ENCODE measurements around the gene CRYBG1. TPM values are rescaled to one million over a fixed set of nuclear protein-coding genes. Genes with fewer than 3 reads are reported as not detected.

CRYBG1 gene
- total and polyA plus RNA-seq, 10 of the 15 experiments (the other 5 are each of a cell fraction or from before 2014, with no cell fraction given), result 6.5 to 57.0 (median 25.2) TPM

- Histone ChIP-seq H3K36me3 (ENCODE audit: control insufficient read depth in 2 of 2, insufficient read depth in 2 of 2, low read length in 1 of 2) (no peaks in the 10 kb centered on the region), H3K27ac (ENCODE audit: control insufficient read depth, insufficient read depth) (no peak overlapping the region), H3K27me3 (replicated peaks in 1 of 2; ENCODE audit: control insufficient read depth in 2 of 2, insufficient read depth in 2 of 2, low read length in 1 of 2) (peaks cover 2% of the 10 kb centered on the region in 2 experiments; a peak in 1 of 4 replicates), H3K4me3 (no peak overlapping the region), H3K79me2 (ENCODE audit: control insufficient read depth, insufficient read depth, low read length) (no peaks in the 10 kb centered on the region), H3K9me3 (replicated peaks; ENCODE audit: control insufficient read depth, insufficient read depth, low read length) (no peaks in the 10 kb centered on the region), H3K9ac (ENCODE audit: control insufficient read depth, insufficient read depth, low read length) (no peak overlapping the region), H4K20me1 (ENCODE audit: control insufficient read depth, insufficient read depth) (no peaks in the 10 kb centered on the region), H3K4me2 (ENCODE audit: control insufficient read depth, insufficient read depth) (no peak overlapping the region), H3K4me1 (ENCODE audit: control insufficient read depth, insufficient read depth, low read length) (no peaks in the 10 kb centered on the region), H2AFZ (ENCODE audit: control insufficient read depth, low read depth, low read length) (no peak overlapping the region)
- intact Hi-C loops (cut with micrococcal nuclease; ENCODE audit: unreplicated experiment) (no loop called here), in situ Hi-C loops (cut with MboI) (no loop called here)
- ChIA-PET POLR2A (no interaction called here), RAD21 (ENCODE audit: unreplicated experiment) (no interaction called here), CTCF (interaction anchor here (0.6 to 1.3 kb wide), 2 partner anchors 92 to 633 kb away, joined by 3 to 4 read pairs; no protein-coding TSS in a partner anchor), SMC1A (ENCODE audit: uncharacterized antibody, unreplicated experiment) (interaction anchor here (0.7 to 1.4 kb wide), 2 partner anchors 11 to 31 kb away, joined by 3 to 4 read pairs; no protein-coding TSS in a partner anchor)
- BruUV-seq (replicated peaks), result no TSS peak
- DNase-seq (ENCODE audit: low read depth, low spot score) (no peak), FAIRE-seq (no peak), ATAC-seq (no peak)
- no peak for TF ChIP-seq PBX3 (IDR thresholded peaks at IDR 0.05; ENCODE audit: insufficient replicate concordance, low read depth, low read length)
- WGBS (ENCODE audit: insufficient coverage, insufficient replicate concordance, low lambda C conversion rate, missing lambda C conversion rate), result 17% methylated on average over 3 of the region's 3 CpGs
These were observed 71.5 kb downstream of the CRYBG1 start for GRCh38 chr6:106431972-106432371.

- ChIA-PET SMC1A (ENCODE audit: uncharacterized antibody, unreplicated experiment) (no interaction called here), CTCF (no interaction called here), POLR2A (no interaction called here), RAD21 (ENCODE audit: unreplicated experiment) (no interaction called here)
- Histone ChIP-seq H3K27ac (ENCODE audit: control insufficient read depth, insufficient read depth) (no peak overlapping the region), H4K20me1 (ENCODE audit: control insufficient read depth, insufficient read depth) (no peaks in the 10 kb centered on the region), H3K4me2 (ENCODE audit: control insufficient read depth, insufficient read depth) (no peak overlapping the region), H3K36me3 (ENCODE audit: control insufficient read depth in 2 of 2, insufficient read depth in 2 of 2, low read length in 1 of 2) (no peaks in the 10 kb centered on the region), H3K79me2 (ENCODE audit: control insufficient read depth, insufficient read depth, low read length) (no peaks in the 10 kb centered on the region), H2AFZ (ENCODE audit: control insufficient read depth, low read depth, low read length) (no peak overlapping the region), H3K9me3 (replicated peaks; ENCODE audit: control insufficient read depth, insufficient read depth, low read length) (no peaks in the 10 kb centered on the region), H3K4me1 (ENCODE audit: control insufficient read depth, insufficient read depth, low read length) (no peaks in the 10 kb centered on the region), H3K4me3 (no peak overlapping the region), H3K27me3 (replicated peaks in 1 of 2; ENCODE audit: control insufficient read depth in 2 of 2, insufficient read depth in 2 of 2, low read length in 1 of 2) (peaks cover 0 to 2% of the 10 kb centered on the region in 2 experiments; a peak in 2 of 4 replicates), H3K9ac (ENCODE audit: control insufficient read depth, insufficient read depth, low read length) (no peak overlapping the region)
- intact Hi-C loops (cut with micrococcal nuclease; ENCODE audit: unreplicated experiment), result no loop called here
- no peak for FAIRE-seq
- no TSS peak for BruUV-seq (replicated peaks)
- DNase-seq (ENCODE audit: low read depth, low spot score), result no peak
- in situ Hi-C loops (cut with MboI), result no loop called here
- no peak for ATAC-seq
- TF ChIP-seq ZZZ3 (IDR thresholded peaks at IDR 0.05; ENCODE audit: control insufficient read depth, insufficient read length, low read depth) (no peak), STAT3 (IDR thresholded peaks at IDR 0.05; ENCODE audit: low read depth, low read length) (no peak), SREBF2 (IDR thresholded peaks at IDR 0.05; ENCODE audit: low read length) (no peak), E2F8 (IDR thresholded peaks at IDR 0.05; ENCODE audit: low read depth, partially characterized antibody) (no peak), SREBF1 (IDR thresholded peaks at IDR 0.05; ENCODE audit: low read length) (no peak), CUX1 (IDR thresholded peaks at IDR 0.05; ENCODE audit: insufficient replicate concordance, low read depth, low read length) (no peak), CBX5 (IDR thresholded peaks at IDR 0.05; ENCODE audit: low read depth) (no peak)
These were observed 74.0 kb downstream of the CRYBG1 start for GRCh38 chr6:106434530-106434929.
